Adipose tissue (tissue), 3 donors: ENCODE data around the gene RPL10. TPM values are rescaled to one million over a fixed set of nuclear protein-coding genes. Genes with fewer than 3 reads are reported as not detected.
"Not testable (repeated sequence)": the region's sequence is repeated elsewhere in the genome, so short reads cannot be mapped to it uniquely, and the experiment has no call there.

Source experiments
- H3K27ac ChIP-seq: one replicate; pipeline ENCODE4 v1.5.1; 2013; ENCODE audit warnings: low read depth, low read length
- WGBS, 3 donors: extraction: QIAGEN DNeasy Blood & Tissue Kit; methylation state at CpG; one replicate each; pipeline ENCODE4 v1.1.7; 2013; 5-methylcytosine and 5-hydroxymethylcytosine counted together
- polyA plus RNA-seq, 3 donors: library from polyadenylated mRNA; stranded (reverse); fragments of 200-250 nt; gene quantifications; one replicate each; pipeline ENCODE4 v1.2.3, GENCODE V29; 2013
- donor health status: healthy with polysubstance abuse.
- donor health status: Bipolar disorder and iron deficiency.
- donor health status: healthy.

RPL10 gene
- polyA plus RNA-seq, 3 donors: 6,483 to 8,176 (median 7,781) TPM

GRCh38 chrX:154373340-154374306 lies 24.6 kb upstream of the RPL10 start:
- WGBS, 3 donors: 8 to 43% (median 14%) methylated on average over 19 to 23 of the region's 23 CpGs
- no peak overlapping the region for H3K27ac ChIP-seq

- 7 to 33% (median 17%) methylated on average over 29 to 87 of the region's 95 CpGs for WGBS, 3 donors
- H3K27ac ChIP-seq: no peak within 1 kb of the TSS
Observed at GRCh38 chrX:154374313-154375155, 23.6 kb upstream of the RPL10 start, which contains the start of gene FLNA. Gene FLNA (minus strand): TSS chrX:154374634. CDS start chrX:154371245, 3,389 bp downstream.

- H3K27ac ChIP-seq: no peak overlapping the region
- whole genome bisulfite sequencing, 3 donors: 58 to 82% (median 82%) methylated on average over 10 of the region's 10 CpGs
Observed at GRCh38 chrX:154375156-154375504, 23.0 kb upstream of the RPL10 start.

- 66 to 86% (median 80%) methylated on average over 3 of the region's 3 CpGs for WGBS, 3 donors
- no peak overlapping the region for H3K27ac ChIP-seq
Observed at GRCh38 chrX:154376774-154377173, 21.4 kb upstream of the RPL10 start.

GRCh38 chrX:154378059-154378798 lies 19.9 kb upstream of the RPL10 start:
- 1 to 41% (median 1%) methylated on average over 24 to 75 of the region's 79 CpGs for WGBS, 3 donors
- peak overlapping the region; percentile 55 for H3K27ac ChIP-seq

GRCh38 chrX:154378799-154379568 lies 19.2 kb upstream of the RPL10 start, which contains the start of gene EMD:
Gene EMD (plus strand): TSS chrX:154379295. CDS start chrX:154379485, 190 bp downstream.
- peak within 1 kb of the TSS; percentile 95 for H3K27ac ChIP-seq
- WGBS, 3 donors: 0 to 34% (median 1%) methylated on average over 35 to 101 of the region's 103 CpGs

- H3K27ac ChIP-seq: peak overlapping the region; percentile 95
- 0 to 39% (median 1%) methylated on average over 14 to 38 of the region's 38 CpGs for WGBS, 3 donors
Observed at GRCh38 chrX:154379569-154379951, 18.6 kb upstream of the RPL10 start.

- 11 to 64% (median 48%) methylated on average over 12 to 13 of the region's 13 CpGs for WGBS, 3 donors
- no peak overlapping the region for H3K27ac ChIP-seq
Observed at GRCh38 chrX:154380153-154380552, 18.0 kb upstream of the RPL10 start.

GRCh38 chrX:154380787-154381186 lies 17.4 kb upstream of the RPL10 start:
- no peak overlapping the region for H3K27ac ChIP-seq
- 78 to 83% (median 80%) methylated on average over 7 to 14 of the region's 14 CpGs for WGBS, 3 donors

GRCh38 chrX:154381271-154381670 lies 16.9 kb upstream of the RPL10 start:
- no peak overlapping the region for H3K27ac ChIP-seq
- WGBS, 3 donors: 58 to 84% (median 83%) methylated on average over 6 of the region's 6 CpGs

- 73 to 80% (median 80%) methylated on average over 11 of the region's 11 CpGs for WGBS, 3 donors
- no peak overlapping the region for H3K27ac ChIP-seq
Observed at GRCh38 chrX:154382483-154383069, 15.6 kb upstream of the RPL10 start.

GRCh38 chrX:154383359-154384283 lies 14.6 kb upstream of the RPL10 start:
- no peak overlapping the region for H3K27ac ChIP-seq
- 54 to 62% (median 54%) methylated on average over 13 to 14 of the region's 14 CpGs for WGBS, 3 donors

GRCh38 chrX:154384284-154384892 lies 13.8 kb upstream of the RPL10 start:
- WGBS, 3 donors: 42 to 66% (median 56%) methylated on average over 5 to 8 of the region's 8 CpGs
- no peak overlapping the region for H3K27ac ChIP-seq

- not testable (repeated sequence) for H3K27ac ChIP-seq
Observed at GRCh38 chrX:154388094-154388493, 10.1 kb upstream of the RPL10 start.

GRCh38 chrX:154388649-154389048 lies 9.5 kb upstream of the RPL10 start:
- not testable (repeated sequence) for H3K27ac ChIP-seq
- no CpG with 5 or more reads among the region's 16 CpGs for WGBS, 3 donors

More at GRCh38 chrX:154388094-154388493, 10.1 kb upstream of the RPL10 start:
- no CpG with 5 or more reads among the region's 20 CpGs for WGBS, 3 donors
